ENCODE data around the gene EZH1. TPM values are rescaled to one million over a fixed set of nuclear protein-coding genes. Genes with fewer than 3 reads are reported as not detected.
A peak's percentile ranks its signal among the peaks of the same experiment; 100 is the strongest.

Gene EZH1
- total RNA-seq, 1 experiment from 2014 or later: 22.4 TPM

DNA sequence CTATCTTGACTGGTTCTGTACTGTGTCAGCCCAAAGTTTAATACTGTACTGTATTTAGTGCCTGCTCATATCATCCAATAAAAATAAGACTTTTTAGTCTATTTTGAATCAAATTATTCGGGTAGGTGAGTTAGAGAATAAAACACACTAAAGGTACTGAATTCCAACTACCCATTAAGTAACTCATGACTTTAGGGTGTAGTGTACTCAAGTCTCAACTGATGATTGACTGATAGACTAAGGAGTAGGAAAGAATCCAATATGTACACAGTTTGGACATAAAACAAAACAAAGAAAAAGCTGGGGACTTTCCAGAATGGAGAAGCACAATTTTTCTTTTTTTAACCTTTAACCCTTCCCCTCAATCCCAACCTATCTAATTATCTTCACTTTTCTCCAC is 4.1 kb downstream of the EZH1 start:
- Mint-ChIP-seq H3K27me3 (ENCODE audit: low read depth) (peaks cover 9% of the 10 kb centered on the region), H3K4me1 (peaks cover 18% of the 10 kb centered on the region), H3K27ac (no peak overlapping the region), H3K36me3 (no peaks in the 10 kb centered on the region), H3K4me3 (no peak overlapping the region), H3K9me3 (peaks cover 6% of the 10 kb centered on the region)
- ATAC-seq (no peak), DNase-seq (ENCODE audit: low spot score) (no peak)
- no peak for TF ChIP-seq NR1H2 (CRISPR knock-in tag; IDR thresholded peaks at IDR 0.05)
- TF ChIP-seq RELA (CRISPR knock-in tag; IDR thresholded peaks at IDR 0.05; ENCODE audit: borderline replicate concordance): no peak
- no peak for TF ChIP-seq NR2C2 (CRISPR knock-in tag; IDR thresholded peaks at IDR 0.05)
- TF ChIP-seq GTF2I (CRISPR knock-in tag; conservative IDR thresholded peaks at IDR 0.05): no peak
- no peak for TF ChIP-seq ESRRA (CRISPR knock-in tag; IDR thresholded peaks at IDR 0.05; ENCODE audit: borderline replicate concordance)
- TF ChIP-seq ZNF263 (CRISPR knock-in tag; IDR thresholded peaks at IDR 0.05; ENCODE audit: low read depth): no peak
- POLR2A ChIA-PET: no interaction called here
- CTCF ChIA-PET: interaction anchor here (0.7 kb wide), 1 partner anchor 23 kb away, joined by 6 read pairs; no protein-coding TSS in a partner anchor

- Mint-ChIP-seq H3K4me1 (no peaks in the 10 kb centered on the region), H3K9me3 (no peaks in the 10 kb centered on the region), H3K4me3 (no peak overlapping the region), H3K27me3 (ENCODE audit: low read depth) (no peaks in the 10 kb centered on the region), H3K27ac (no peak overlapping the region), H3K36me3 (peaks cover 40% of the 10 kb centered on the region)
- DNase-seq (ENCODE audit: low spot score): no peak
- peak; percentile 67; the same call in 1 of the 2 replicates for TF ChIP-seq ZNF121 (CRISPR knock-in tag; IDR thresholded peaks at IDR 0.05)
- TF ChIP-seq, protein P1, sequence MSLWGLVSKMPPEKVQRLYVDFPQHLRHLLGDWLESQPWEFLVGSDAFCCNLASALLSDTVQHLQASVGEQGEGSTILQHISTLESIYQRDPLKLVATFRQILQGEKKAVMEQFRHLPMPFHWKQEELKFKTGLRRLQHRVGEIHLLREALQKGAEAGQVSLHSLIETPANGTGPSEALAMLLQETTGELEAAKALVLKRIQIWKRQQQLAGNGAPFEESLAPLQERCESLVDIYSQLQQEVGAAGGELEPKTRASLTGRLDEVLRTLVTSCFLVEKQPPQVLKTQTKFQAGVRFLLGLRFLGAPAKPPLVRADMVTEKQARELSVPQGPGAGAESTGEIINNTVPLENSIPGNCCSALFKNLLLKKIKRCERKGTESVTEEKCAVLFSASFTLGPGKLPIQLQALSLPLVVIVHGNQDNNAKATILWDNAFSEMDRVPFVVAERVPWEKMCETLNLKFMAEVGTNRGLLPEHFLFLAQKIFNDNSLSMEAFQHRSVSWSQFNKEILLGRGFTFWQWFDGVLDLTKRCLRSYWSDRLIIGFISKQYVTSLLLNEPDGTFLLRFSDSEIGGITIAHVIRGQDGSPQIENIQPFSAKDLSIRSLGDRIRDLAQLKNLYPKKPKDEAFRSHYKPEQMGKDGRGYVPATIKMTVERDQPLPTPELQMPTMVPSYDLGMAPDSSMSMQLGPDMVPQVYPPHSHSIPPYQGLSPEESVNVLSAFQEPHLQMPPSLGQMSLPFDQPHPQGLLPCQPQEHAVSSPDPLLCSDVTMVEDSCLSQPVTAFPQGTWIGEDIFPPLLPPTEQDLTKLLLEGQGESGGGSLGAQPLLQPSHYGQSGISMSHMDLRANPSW (CRISPR knock-in tag; conservative IDR thresholded peaks at IDR 0.05; ENCODE audit: low read depth): no peak
- POLR2A ChIA-PET: no interaction called here
- ATAC-seq: no peak
- CTCF ChIA-PET: interaction anchor here (1.5 to 4.6 kb wide), 2 partner anchors 39 to 99 kb away, joined by 4 to 17 read pairs; partner anchors contain the start of gene BECN1
Observed at GRCh38 chr17:42725143-42725542, 19.7 kb downstream of the EZH1 start.

- H3K27me3 Mint-ChIP-seq (ENCODE audit: low read depth): no peaks in the 10 kb centered on the region
- ATAC-seq: no peak
- CTCF ChIA-PET: no interaction called here
- POLR2A ChIA-PET: no interaction called here
- TF ChIP-seq SMAD4 (CRISPR knock-in tag; IDR thresholded peaks at IDR 0.05) (no peak), ZNF423 (CRISPR knock-in tag; IDR thresholded peaks at IDR 0.05) (no peak), GRHL2 (CRISPR knock-in tag; IDR thresholded peaks at IDR 0.05; ENCODE audit: insufficient replicate concordance, severe bottlenecking) (no peak), ZNF317 (CRISPR knock-in tag; IDR thresholded peaks at IDR 0.05; ENCODE audit: borderline replicate concordance, low read depth) (no peak), SOX15 (CRISPR knock-in tag; IDR thresholded peaks at IDR 0.05) (no peak), GABPB1 (CRISPR knock-in tag; IDR thresholded peaks at IDR 0.05) (no peak)
- TF ChIP-seq, protein P2, sequence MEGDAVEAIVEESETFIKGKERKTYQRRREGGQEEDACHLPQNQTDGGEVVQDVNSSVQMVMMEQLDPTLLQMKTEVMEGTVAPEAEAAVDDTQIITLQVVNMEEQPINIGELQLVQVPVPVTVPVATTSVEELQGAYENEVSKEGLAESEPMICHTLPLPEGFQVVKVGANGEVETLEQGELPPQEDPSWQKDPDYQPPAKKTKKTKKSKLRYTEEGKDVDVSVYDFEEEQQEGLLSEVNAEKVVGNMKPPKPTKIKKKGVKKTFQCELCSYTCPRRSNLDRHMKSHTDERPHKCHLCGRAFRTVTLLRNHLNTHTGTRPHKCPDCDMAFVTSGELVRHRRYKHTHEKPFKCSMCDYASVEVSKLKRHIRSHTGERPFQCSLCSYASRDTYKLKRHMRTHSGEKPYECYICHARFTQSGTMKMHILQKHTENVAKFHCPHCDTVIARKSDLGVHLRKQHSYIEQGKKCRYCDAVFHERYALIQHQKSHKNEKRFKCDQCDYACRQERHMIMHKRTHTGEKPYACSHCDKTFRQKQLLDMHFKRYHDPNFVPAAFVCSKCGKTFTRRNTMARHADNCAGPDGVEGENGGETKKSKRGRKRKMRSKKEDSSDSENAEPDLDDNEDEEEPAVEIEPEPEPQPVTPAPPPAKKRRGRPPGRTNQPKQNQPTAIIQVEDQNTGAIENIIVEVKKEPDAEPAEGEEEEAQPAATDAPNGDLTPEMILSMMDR (IDR thresholded peaks at IDR 0.05): no peak
- H3K4me3 Mint-ChIP-seq: no peak overlapping the region
- H3K9me3 Mint-ChIP-seq: no peaks in the 10 kb centered on the region
- DNase-seq (ENCODE audit: low spot score): no peak
- no peak overlapping the region for H3K27ac Mint-ChIP-seq
- peaks cover 37% of the 10 kb centered on the region for H3K36me3 Mint-ChIP-seq
- no peaks in the 10 kb centered on the region for H3K4me1 Mint-ChIP-seq
Observed at GRCh38 chr17:42723636-42724035, 21.2 kb downstream of the EZH1 start.

DNA sequence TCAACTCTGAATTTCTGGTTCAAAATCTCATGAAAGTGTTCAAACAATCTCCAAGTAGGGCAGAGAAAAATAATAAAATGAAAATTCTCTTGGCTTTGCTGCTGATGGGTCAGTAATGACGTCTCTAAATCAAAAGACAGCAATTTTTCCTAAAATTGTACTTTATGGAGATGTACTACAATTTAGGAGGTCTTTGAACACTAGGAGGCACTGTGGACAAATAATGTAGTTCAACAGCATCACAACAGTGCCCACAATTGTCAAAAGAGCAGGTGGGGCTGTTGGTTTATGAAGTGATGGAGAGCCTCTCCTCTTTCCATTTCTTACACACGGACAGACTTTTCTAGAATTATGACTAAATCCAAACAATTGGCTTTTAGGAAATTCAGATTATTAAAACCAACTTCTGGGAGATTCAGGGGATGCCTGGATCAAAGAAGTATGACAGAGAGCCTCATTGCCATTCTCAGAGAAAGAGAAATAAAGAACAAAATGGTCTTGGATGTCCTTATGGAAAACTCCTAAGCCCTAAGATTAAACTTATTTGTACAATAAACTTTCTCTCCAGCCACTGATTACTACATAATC is 23.8 kb downstream of the EZH1 start:
- POLR2A ChIA-PET: interaction anchor here (0.6 kb wide), 1 partner anchor 77 kb away, joined by 3 read pairs; no protein-coding TSS in a partner anchor
- peak; percentile 62 for ATAC-seq
- H3K36me3 Mint-ChIP-seq: peaks cover 49% of the 10 kb centered on the region
- TF ChIP-seq SP1 (CRISPR knock-in tag; conservative IDR thresholded peaks at IDR 0.05): no peak
- TF ChIP-seq, protein P2 (IDR thresholded peaks at IDR 0.05): peak; percentile 41
- H3K27ac Mint-ChIP-seq: no peak overlapping the region
- no peaks in the 10 kb centered on the region for H3K27me3 Mint-ChIP-seq (ENCODE audit: low read depth)
- CTCF ChIA-PET: interaction anchor here (1.4 to 1.9 kb wide), 2 partner anchors 40 to 42 kb away, joined by 7 to 10 read pairs; partner anchors contain the start of gene RAMP2
- H3K4me3 Mint-ChIP-seq: no peak overlapping the region
- H3K4me1 Mint-ChIP-seq: no peaks in the 10 kb centered on the region
- no peak for DNase-seq (ENCODE audit: low spot score)
- H3K9me3 Mint-ChIP-seq: no peaks in the 10 kb centered on the region

Data from WTC11 (cell line).